ENCODE measurements around the gene ARHGAP4.
A peak's percentile ranks its signal among the peaks of the same experiment; 100 is the strongest.

Gene ARHGAP4

GRCh38 chrX:153925387-153925738, 701 bp downstream of the ARHGAP4 start:
- Mint-ChIP-seq H3K4me1 (peaks cover 41% of the 10 kb centered on the region), H3K9me3 (peaks cover 41% of the 10 kb centered on the region), H3K27ac (no peak overlapping the region), H3K27me3 (ENCODE audit: low read depth, poor library complexity) (peaks cover 3% of the 10 kb centered on the region), H3K4me3 (peak overlapping the region; percentile 67), H3K36me3 (ENCODE audit: low read depth) (peaks cover 5% of the 10 kb centered on the region)
- DNase-seq = no peak
- TF ChIP-seq CTCF (IDR thresholded peaks at IDR 0.05) = no peak

GRCh38 chrX:153924149-153924861, 1.8 kb downstream of the ARHGAP4 start:
- Mint-ChIP-seq H3K4me3 (peak overlapping the region; percentile 18), H3K4me1 (peaks cover 41% of the 10 kb centered on the region), H3K27me3 (ENCODE audit: low read depth, poor library complexity) (peaks cover 3% of the 10 kb centered on the region), H3K9me3 (peaks cover 46% of the 10 kb centered on the region), H3K36me3 (ENCODE audit: low read depth) (peaks cover 5% of the 10 kb centered on the region), H3K27ac (no peak overlapping the region)
- DNase-seq = no peak
- TF ChIP-seq CTCF (IDR thresholded peaks at IDR 0.05) = no peak

GRCh38 chrX:153922932-153923857, 2.9 kb downstream of the ARHGAP4 start:
- no peaks in the 10 kb centered on the region for H3K36me3 Mint-ChIP-seq (ENCODE audit: low read depth)
- H3K27ac Mint-ChIP-seq = no peak overlapping the region
- H3K4me3 Mint-ChIP-seq = no peak overlapping the region
- H3K27me3 Mint-ChIP-seq (ENCODE audit: low read depth, poor library complexity) = peaks cover 3% of the 10 kb centered on the region
- no peak for TF ChIP-seq CTCF (IDR thresholded peaks at IDR 0.05)
- peaks cover 48% of the 10 kb centered on the region for H3K9me3 Mint-ChIP-seq
- no peak for DNase-seq
- peaks cover 30% of the 10 kb centered on the region for H3K4me1 Mint-ChIP-seq

- no peak for DNase-seq
- TF ChIP-seq CTCF (IDR thresholded peaks at IDR 0.05) = no peak
- H3K4me3 Mint-ChIP-seq = no peak overlapping the region
- peaks cover 3% of the 10 kb centered on the region for H3K27me3 Mint-ChIP-seq (ENCODE audit: low read depth, poor library complexity)
- no peak overlapping the region for H3K27ac Mint-ChIP-seq
- H3K4me1 Mint-ChIP-seq = peaks cover 30% of the 10 kb centered on the region
- H3K36me3 Mint-ChIP-seq (ENCODE audit: low read depth) = no peaks in the 10 kb centered on the region
- H3K9me3 Mint-ChIP-seq = peaks cover 52% of the 10 kb centered on the region
Measured at GRCh38 chrX:153921511-153922446, 4.3 kb downstream of the ARHGAP4 start.

GRCh38 chrX:153921070-153921469, 5.0 kb downstream of the ARHGAP4 start:
- Mint-ChIP-seq H3K9me3 (peaks cover 58% of the 10 kb centered on the region), H3K4me3 (no peak overlapping the region), H3K4me1 (peaks cover 30% of the 10 kb centered on the region), H3K27me3 (ENCODE audit: low read depth, poor library complexity) (no peaks in the 10 kb centered on the region), H3K27ac (no peak overlapping the region), H3K36me3 (ENCODE audit: low read depth) (peaks cover 5% of the 10 kb centered on the region)
- DNase-seq = no peak
- no peak for TF ChIP-seq CTCF (IDR thresholded peaks at IDR 0.05)

Measured in nephron progenitor cell (in vitro differentiated cells).